ENCODE results near the gene ERC2.

- TF ChIP-seq, protein P1, sequence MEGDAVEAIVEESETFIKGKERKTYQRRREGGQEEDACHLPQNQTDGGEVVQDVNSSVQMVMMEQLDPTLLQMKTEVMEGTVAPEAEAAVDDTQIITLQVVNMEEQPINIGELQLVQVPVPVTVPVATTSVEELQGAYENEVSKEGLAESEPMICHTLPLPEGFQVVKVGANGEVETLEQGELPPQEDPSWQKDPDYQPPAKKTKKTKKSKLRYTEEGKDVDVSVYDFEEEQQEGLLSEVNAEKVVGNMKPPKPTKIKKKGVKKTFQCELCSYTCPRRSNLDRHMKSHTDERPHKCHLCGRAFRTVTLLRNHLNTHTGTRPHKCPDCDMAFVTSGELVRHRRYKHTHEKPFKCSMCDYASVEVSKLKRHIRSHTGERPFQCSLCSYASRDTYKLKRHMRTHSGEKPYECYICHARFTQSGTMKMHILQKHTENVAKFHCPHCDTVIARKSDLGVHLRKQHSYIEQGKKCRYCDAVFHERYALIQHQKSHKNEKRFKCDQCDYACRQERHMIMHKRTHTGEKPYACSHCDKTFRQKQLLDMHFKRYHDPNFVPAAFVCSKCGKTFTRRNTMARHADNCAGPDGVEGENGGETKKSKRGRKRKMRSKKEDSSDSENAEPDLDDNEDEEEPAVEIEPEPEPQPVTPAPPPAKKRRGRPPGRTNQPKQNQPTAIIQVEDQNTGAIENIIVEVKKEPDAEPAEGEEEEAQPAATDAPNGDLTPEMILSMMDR (IDR thresholded peaks at IDR 0.05; ENCODE audit: extremely low read depth in 1 of 2, insufficient read depth in 1 of 2, low read depth in 1 of 2, low read length in 2 of 2): no peak
- no peak for TF ChIP-seq EZH2 (IDR thresholded peaks at IDR 0.05; ENCODE audit: borderline replicate concordance, low read depth, low read length, severe bottlenecking)
Observed at GRCh38 chr3:56257826-56258225, 210.4 kb downstream of the ERC2 start.
